Body of pancreas (tissue), 4 donors: ENCODE data around the gene NRIP1.

ENCODE experiments used
- CTCF ChIP-seq, 7 experiments: fragments of 450-650 bp in 4 of 7; fragments of 200-600 bp in 3 of 7; sonication (generic) in 3 of 7; IDR thresholded peaks; one replicate each; pipeline ENCODE4 v1.5.1; 2016 to 2019; ENCODE audit warnings: antibody characterized with exemption in 7 of 7
- POLR2A ChIP-seq, 3 donors: fragments of 450-650 bp; IDR thresholded peaks; one replicate each; pipeline ENCODE4 v1.6.1; 2016; ENCODE audit warnings: antibody characterized with exemption in 3 of 3, mild to moderate bottlenecking in 2 of 3

GRCh38 chr21:14949603-14950002 is 115.2 kb downstream of the NRIP1 start:
- TF ChIP-seq CTCF (IDR thresholded peaks at IDR 0.05), result no peak
- no peak for TF ChIP-seq POLR2A (IDR thresholded peaks at IDR 0.05)
